HepG2 (cell line): ENCODE results near the gene TRIM8.

Source experiments
- EZH2 ChIP-seq: conservative IDR thresholded peaks from 2 replicates; pipeline ENCODE4 v1.6.1; 2012; ENCODE audit warnings: mild to moderate bottlenecking, low read depth, low read length, moderate library complexity
- FOXO4 ChIP-seq: sonication (generic); formaldehyde crosslinking; conservative IDR thresholded peaks from 2 replicates; pipeline ENCODE4 v1.8.1; 2023; ENCODE audit warnings: missing genetic modification reagents
- PAX8 ChIP-seq: sonication (generic); formaldehyde crosslinking; IDR thresholded peaks from 2 replicates; pipeline ENCODE4 v1.8.0; 2022; ENCODE audit warnings: mild to moderate bottlenecking, missing genetic modification reagents, borderline replicate concordance
- THAP7 ChIP-seq: sonication (generic); formaldehyde crosslinking; IDR thresholded peaks from 2 replicates; pipeline ENCODE4 v1.8.1; 2023; ENCODE audit warnings: mild to moderate bottlenecking, missing genetic modification reagents
- ZFP41 ChIP-seq: sonication (generic); formaldehyde crosslinking; IDR thresholded peaks from 2 replicates; pipeline ENCODE4 v1.4.0; 2020; ENCODE audit warnings: mild to moderate bottlenecking, missing genetic modification reagents, borderline replicate concordance
- TF ChIP-seq, protein P1 (sequence below): sonication (generic); formaldehyde crosslinking; IDR thresholded peaks from 2 replicates; pipeline ENCODE4 v1.5.0; 2020; ENCODE audit warnings: mild to moderate bottlenecking, missing genetic modification reagents, moderate library complexity
- TF ChIP-seq, protein P2 (sequence below): sonication (generic); formaldehyde crosslinking; conservative IDR thresholded peaks from 2 replicates; pipeline ENCODE4 v1.4.0; 2020; ENCODE audit warnings: mild to moderate bottlenecking, missing genetic modification reagents, moderate library complexity

DNA sequence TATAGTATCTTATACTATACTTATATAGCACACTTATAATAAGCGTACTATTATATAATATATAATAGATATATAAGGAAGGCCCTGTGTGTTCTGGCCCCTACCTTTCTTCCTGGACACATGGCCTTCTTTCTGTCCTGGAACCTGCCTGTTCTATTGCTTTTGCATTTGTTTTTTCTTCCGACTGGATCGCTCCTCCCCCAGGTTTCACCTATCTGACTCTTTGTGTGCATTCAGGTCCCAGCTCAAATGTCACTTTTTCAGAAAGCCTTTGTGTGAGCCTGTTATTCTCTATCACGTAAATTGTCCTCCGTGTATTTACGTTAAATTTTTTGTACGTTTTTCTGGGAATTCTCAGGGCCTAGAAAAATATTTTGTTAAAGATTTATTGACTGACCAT lies 2.9 kb upstream of the TRIM8 start:
- no peak for TF ChIP-seq THAP7 (CRISPR knock-in tag)
- no peak for TF ChIP-seq PAX8 (CRISPR knock-in tag)
- TF ChIP-seq EZH2: no peak
- TF ChIP-seq FOXO4 (CRISPR knock-in tag): no peak
- no peak for TF ChIP-seq ZFP41 (CRISPR knock-in tag)
- TF ChIP-seq, protein P1, sequence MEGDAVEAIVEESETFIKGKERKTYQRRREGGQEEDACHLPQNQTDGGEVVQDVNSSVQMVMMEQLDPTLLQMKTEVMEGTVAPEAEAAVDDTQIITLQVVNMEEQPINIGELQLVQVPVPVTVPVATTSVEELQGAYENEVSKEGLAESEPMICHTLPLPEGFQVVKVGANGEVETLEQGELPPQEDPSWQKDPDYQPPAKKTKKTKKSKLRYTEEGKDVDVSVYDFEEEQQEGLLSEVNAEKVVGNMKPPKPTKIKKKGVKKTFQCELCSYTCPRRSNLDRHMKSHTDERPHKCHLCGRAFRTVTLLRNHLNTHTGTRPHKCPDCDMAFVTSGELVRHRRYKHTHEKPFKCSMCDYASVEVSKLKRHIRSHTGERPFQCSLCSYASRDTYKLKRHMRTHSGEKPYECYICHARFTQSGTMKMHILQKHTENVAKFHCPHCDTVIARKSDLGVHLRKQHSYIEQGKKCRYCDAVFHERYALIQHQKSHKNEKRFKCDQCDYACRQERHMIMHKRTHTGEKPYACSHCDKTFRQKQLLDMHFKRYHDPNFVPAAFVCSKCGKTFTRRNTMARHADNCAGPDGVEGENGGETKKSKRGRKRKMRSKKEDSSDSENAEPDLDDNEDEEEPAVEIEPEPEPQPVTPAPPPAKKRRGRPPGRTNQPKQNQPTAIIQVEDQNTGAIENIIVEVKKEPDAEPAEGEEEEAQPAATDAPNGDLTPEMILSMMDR (CRISPR knock-in tag): no peak
- TF ChIP-seq, protein P2, sequence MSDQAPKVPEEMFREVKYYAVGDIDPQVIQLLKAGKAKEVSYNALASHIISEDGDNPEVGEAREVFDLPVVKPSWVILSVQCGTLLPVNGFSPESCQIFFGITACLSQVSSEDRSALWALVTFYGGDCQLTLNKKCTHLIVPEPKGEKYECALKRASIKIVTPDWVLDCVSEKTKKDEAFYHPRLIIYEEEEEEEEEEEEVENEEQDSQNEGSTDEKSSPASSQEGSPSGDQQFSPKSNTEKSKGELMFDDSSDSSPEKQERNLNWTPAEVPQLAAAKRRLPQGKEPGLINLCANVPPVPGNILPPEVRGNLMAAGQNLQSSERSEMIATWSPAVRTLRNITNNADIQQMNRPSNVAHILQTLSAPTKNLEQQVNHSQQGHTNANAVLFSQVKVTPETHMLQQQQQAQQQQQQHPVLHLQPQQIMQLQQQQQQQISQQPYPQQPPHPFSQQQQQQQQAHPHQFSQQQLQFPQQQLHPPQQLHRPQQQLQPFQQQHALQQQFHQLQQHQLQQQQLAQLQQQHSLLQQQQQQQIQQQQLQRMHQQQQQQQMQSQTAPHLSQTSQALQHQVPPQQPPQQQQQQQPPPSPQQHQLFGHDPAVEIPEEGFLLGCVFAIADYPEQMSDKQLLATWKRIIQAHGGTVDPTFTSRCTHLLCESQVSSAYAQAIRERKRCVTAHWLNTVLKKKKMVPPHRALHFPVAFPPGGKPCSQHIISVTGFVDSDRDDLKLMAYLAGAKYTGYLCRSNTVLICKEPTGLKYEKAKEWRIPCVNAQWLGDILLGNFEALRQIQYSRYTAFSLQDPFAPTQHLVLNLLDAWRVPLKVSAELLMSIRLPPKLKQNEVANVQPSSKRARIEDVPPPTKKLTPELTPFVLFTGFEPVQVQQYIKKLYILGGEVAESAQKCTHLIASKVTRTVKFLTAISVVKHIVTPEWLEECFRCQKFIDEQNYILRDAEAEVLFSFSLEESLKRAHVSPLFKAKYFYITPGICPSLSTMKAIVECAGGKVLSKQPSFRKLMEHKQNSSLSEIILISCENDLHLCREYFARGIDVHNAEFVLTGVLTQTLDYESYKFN: no peak
